ENCODE measurements around the gene YKT6.

YKT6 gene

GRCh38 chr7:44258865-44259546 lies 58.2 kb downstream of the YKT6 start:
- no peak for DNase-seq (ENCODE audit: low read depth, low spot score)

DNA sequence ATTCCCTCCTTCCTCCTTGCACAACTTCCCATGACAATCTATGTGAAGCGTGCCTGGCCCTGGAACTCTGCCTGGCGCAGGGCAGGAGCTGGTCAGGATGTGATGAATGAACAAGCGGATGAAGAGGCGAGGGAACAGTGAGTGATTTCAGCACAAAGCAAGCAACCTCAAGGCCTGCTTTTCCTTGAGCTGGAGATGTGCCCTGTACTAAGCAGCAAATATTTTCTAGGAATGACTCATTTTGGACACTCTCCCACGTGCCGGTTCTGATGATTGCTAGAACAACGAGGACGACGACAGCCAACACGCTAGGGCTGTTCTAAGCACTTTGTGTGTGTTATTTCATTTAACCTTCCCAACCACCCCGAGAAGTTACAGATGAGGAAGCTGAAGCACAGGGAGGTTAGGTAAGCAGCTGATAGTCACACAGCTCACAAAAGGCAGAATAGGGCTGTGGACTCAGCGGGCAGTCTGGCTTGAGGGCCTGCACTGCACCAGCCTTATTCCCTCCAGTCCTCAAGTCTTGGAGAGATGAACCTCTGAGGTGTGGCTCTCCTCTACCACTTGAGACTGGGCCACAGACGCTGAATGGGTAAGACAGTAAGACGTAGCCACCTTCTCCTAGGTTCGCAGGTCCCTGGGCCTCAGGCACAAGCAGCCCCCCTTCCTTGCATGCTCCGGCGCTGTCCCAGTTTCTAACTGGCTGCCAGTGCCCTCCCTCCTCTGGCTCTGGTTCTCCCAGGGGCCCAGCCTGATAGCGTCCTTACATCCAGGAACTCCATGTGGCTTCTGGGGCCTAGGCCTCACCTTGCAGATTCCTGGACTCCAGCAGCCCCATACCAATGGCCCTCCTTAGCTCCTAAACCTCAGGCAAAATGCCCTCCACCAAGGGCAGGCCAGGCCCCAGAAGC lies 59.0 kb downstream of the YKT6 start:
- DNase-seq (ENCODE audit: low read depth, low spot score), result no peak

DNA sequence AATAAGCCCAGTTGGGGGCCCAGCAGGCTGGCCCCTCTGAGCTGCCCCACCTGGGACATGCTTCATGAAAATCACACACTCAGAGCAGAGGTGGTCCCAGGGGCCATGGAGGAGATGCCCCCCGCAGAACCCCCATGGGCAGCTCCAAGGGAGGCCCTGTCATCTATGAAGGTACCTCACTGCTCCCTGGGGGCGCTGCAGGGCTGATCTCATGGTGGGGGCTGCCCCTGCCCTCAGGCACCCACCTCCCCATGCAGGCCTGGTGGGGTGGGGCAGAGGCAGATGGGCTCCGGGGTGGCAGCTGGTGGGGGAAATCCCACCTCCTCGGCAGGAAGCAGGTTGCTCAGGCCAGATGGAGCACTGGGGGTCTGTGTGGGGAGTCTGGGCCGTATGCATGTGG lies 60.5 kb downstream of the YKT6 start:
- DNase-seq (ENCODE audit: low read depth, low spot score), result no peak

- no peak for DNase-seq (ENCODE audit: low read depth, low spot score)
Observed at GRCh38 chr7:44262031-44262430, 61.3 kb downstream of the YKT6 start.

GRCh38 chr7:44263326-44264082 lies 62.7 kb downstream of the YKT6 start:
- no peak for DNase-seq (ENCODE audit: low read depth, low spot score)
